Heart left ventricle (tissue), 16 donors: ENCODE measurements around the gene NCEH1. TPM values are rescaled to one million over a fixed set of nuclear protein-coding genes. Genes with fewer than 3 reads are reported as not detected.

Experiments
- ATAC-seq, 4 donors: fragments of 200-7000 bp; cut with Tn5 transposase; one replicate each; pipeline ENCODE4 v1.9.1; 2020 to 2022; ENCODE audit warnings: moderate library complexity in 4 of 4, mild to moderate bottlenecking in 3 of 4, moderate number of reproducible peaks in 1 of 4
- DNase-seq, 5 donors: peaks; one replicate each; pipeline ENCODE4 v3.0.0-alpha.2; 2020
- H3K27ac ChIP-seq, 12 donors: fragments of 200-600 bp; sonication (generic) in 4 of 12; one replicate each; pipeline versions ENCODE4 v1.5.0 to v1.8.0; 2016 to 2022; ENCODE audit warnings: mild to moderate bottlenecking in 2 of 12
- H3K27me3 ChIP-seq, 9 donors: fragments of 200-600 bp; sonication (generic) in 2 of 9; one replicate each; pipeline versions ENCODE4 v1.5.1 to v1.8.0; 2016 to 2022; ENCODE audit warnings: mild to moderate bottlenecking in 3 of 9
- H3K36me3 ChIP-seq, 9 donors: fragments of 200-600 bp; sonication (generic) in 2 of 9; one replicate each; pipeline versions ENCODE4 v1.5.0 to v1.8.0; 2018 to 2022; ENCODE audit warnings: mild to moderate bottlenecking in 2 of 9
- H3K4me1 ChIP-seq, 12 donors: fragments of 200-600 bp; sonication (generic) in 4 of 12; one replicate each; pipeline versions ENCODE4 v1.5.0 to v1.8.0; 2016 to 2022; ENCODE audit warnings: mild to moderate bottlenecking in 3 of 12
- H3K4me3 ChIP-seq, 12 donors: fragments of 200-600 bp; sonication (generic) in 4 of 12; one replicate each; pipeline versions ENCODE4 v1.5.0 to v1.8.0; 2017 to 2022; ENCODE audit warnings: mild to moderate bottlenecking in 9 of 12, moderate library complexity in 4 of 12
- H3K9me3 ChIP-seq, 12 donors: fragments of 200-600 bp; sonication (generic) in 4 of 12; one replicate each; pipeline versions ENCODE4 v1.5.0 to v1.8.0; 2016 to 2022; ENCODE audit warnings: mild to moderate bottlenecking in 1 of 12
- CTCF ChIP-seq, 12 donors: fragments of 200-600 bp; sonication (generic) in 4 of 12; IDR thresholded peaks; one replicate each; pipeline versions ENCODE4 v1.5.0 to v1.8.0; 2018 to 2022; ENCODE audit warnings: antibody characterized with exemption in 12 of 12, mild to moderate bottlenecking in 5 of 12
- POLR2A ChIP-seq, 2 donors: fragments of 450-650 bp; IDR thresholded peaks; one replicate each; pipeline ENCODE4 v1.6.1; 2017; ENCODE audit warnings: antibody characterized with exemption in 2 of 2, mild to moderate bottlenecking in 2 of 2, moderate library complexity in 2 of 2
- WGBS, 4 donors: extraction: QIAGEN DNeasy Blood & Tissue Kit in 2 of 4; methylation state at CpG; one replicate each; pipeline versions ENCODE4 v1.1.5 to v1.1.7; 2013 to 2018; 5-methylcytosine and 5-hydroxymethylcytosine counted together
- intact Hi-C, 10 donors: fragments of 100-400 bp; cut with DNase I; formaldehyde crosslinking; loops; one replicate each; pipeline versions ENCODE4 v1.11.1 to v1.14.2; 2022
- polyA plus RNA-seq, 2 donors: library from polyadenylated mRNA; stranded (reverse); fragments of 200-250 nt; gene quantifications; one replicate each; pipeline ENCODE4 v1.2.3, GENCODE V29; 2013
- total RNA-seq, 9 donors: library from RNA; depleted of rRNA in 2 of 9; stranded (reverse); fragments of >200 nt in 2 of 9; fragmentation: NEBNext Ultra II Directional in 3 of 9; extraction: Animal tissue kit (Norgen Biotek cat#: 25700) in 3 of 9; gene quantifications; one replicate each; pipeline versions ENCODE4 v1.1.0 to v1.2.4, GENCODE V29; 2016 to 2023
- donor health status: ischemic (EF 13 %, LVEDD 7.1; RV severe dilation, severe dysfunction).
- donor health status: healthy with polysubstance abuse.
- donor health status: DM: no; HTN: yes; CAD: no.
- donor health status: DM: no; HTN: no; CAD: no.
- donor health status: ischemic (EF 25% LVEDD 6.9; RV normal size, moderate dysfunction).
- donor health status: ischemic (EF 25% LVEDD 5.7; RV mildly dilated, moderate dysfunction).
- donor health status: healthy.
- donor health status: DM: yes; HTN: yes; CAD: no.
- donor health status: ischemic (EF 35%, LVEDD 5.7; RV mildly dilated, moderate dysfunction).
- donor health status: nonischemic (EF 11% LVEDD 7.7; RV severe dilation, severe dysfunction).
- donor health status: DM: yes; HTN: yes; CAD: no.
- donor health status: PGD.
- donor health status: ischemic (EF 29% LVEDD 5.4; RV normal size, mild dysfunction).
- donor health status: nonischemic (EF 23%, LVEDD 6.1; RV moderate dilation, normal function).

NCEH1 gene
- total and polyA plus RNA-seq, 11 donors, result 10.9 to 72.7 (median 50.1) TPM

GRCh38 chr3:172696357-172696756 is 14.5 kb downstream of the NCEH1 start:
- no peaks in the 10 kb centered on the region for H3K27me3 ChIP-seq
- no peak for ATAC-seq
- 67 to 87% (median 74%) methylated on average over 5 of the region's 5 CpGs for WGBS, 4 donors
- no peak for DNase-seq
- intact Hi-C loops, result no loop called here
- H3K4me3 ChIP-seq, result no peak overlapping the region
- H3K36me3 ChIP-seq, result no peaks in the 10 kb centered on the region
- no peak overlapping the region for H3K27ac ChIP-seq
- peaks cover 0 to 75% (median 36%) of the 10 kb centered on the region in 12 donors for H3K4me1 ChIP-seq
- TF ChIP-seq CTCF (IDR thresholded peaks at IDR 0.05), result no peak
- no peak for TF ChIP-seq POLR2A (IDR thresholded peaks at IDR 0.05)
- H3K9me3 ChIP-seq, result no peaks in the 10 kb centered on the region

- Histone ChIP-seq H3K27ac (peak overlapping the region in 1 of 12 donors; percentile 43), H3K4me3 (no peak overlapping the region), H3K9me3 (no peaks in the 10 kb centered on the region), H3K27me3 (no peaks in the 10 kb centered on the region), H3K4me1 (peaks cover 0 to 63% (median 28%) of the 10 kb centered on the region in 12 donors), H3K36me3 (no peaks in the 10 kb centered on the region)
- intact Hi-C loops, result no loop called here
- no peak for TF ChIP-seq CTCF (IDR thresholded peaks at IDR 0.05)
- no peak for TF ChIP-seq POLR2A (IDR thresholded peaks at IDR 0.05)
- ATAC-seq (peak in 1 of 4 donors; percentile 33), DNase-seq (no peak)
- WGBS, 4 donors, result 73 to 85% (median 77%) methylated on average over 4 of the region's 4 CpGs
Observed at GRCh38 chr3:172694573-172695246, 16.2 kb downstream of the NCEH1 start.

- Histone ChIP-seq H3K4me1 (peaks cover 0 to 56% (median 23%) of the 10 kb centered on the region in 12 donors), H3K27ac (peak overlapping the region in 4 of 12 donors; percentile 32 to 70 (median 48)), H3K36me3 (no peaks in the 10 kb centered on the region), H3K9me3 (no peaks in the 10 kb centered on the region), H3K27me3 (no peaks in the 10 kb centered on the region), H3K4me3 (no peak overlapping the region)
- 72 to 83% (median 76%) methylated on average over 2 of the region's 2 CpGs for WGBS, 4 donors
- DNase-seq (no peak), ATAC-seq (no peak)
- intact Hi-C loops, result no loop called here
- TF ChIP-seq CTCF (IDR thresholded peaks at IDR 0.05), result no peak
- TF ChIP-seq POLR2A (IDR thresholded peaks at IDR 0.05), result no peak
Observed at GRCh38 chr3:172692751-172693338, 18.0 kb downstream of the NCEH1 start.

GRCh38 chr3:172690936-172691335 is 19.9 kb downstream of the NCEH1 start:
- H3K4me3 ChIP-seq, result no peak overlapping the region
- H3K9me3 ChIP-seq, result no peaks in the 10 kb centered on the region
- DNase-seq, result no peak
- H3K27me3 ChIP-seq, result no peaks in the 10 kb centered on the region
- intact Hi-C loops, result no loop called here
- peak overlapping the region in 3 of 12 donors; percentile 2 to 54 (median 43) for H3K27ac ChIP-seq
- H3K36me3 ChIP-seq, result no peaks in the 10 kb centered on the region
- H3K4me1 ChIP-seq, result peaks cover 0 to 59% (median 29%) of the 10 kb centered on the region in 12 donors
- WGBS, 4 donors, result 91 to 98% (median 94%) methylated on average over 1 of the region's 1 CpG
- ATAC-seq, result no peak
- TF ChIP-seq POLR2A (IDR thresholded peaks at IDR 0.05), result no peak
- TF ChIP-seq CTCF (IDR thresholded peaks at IDR 0.05), result no peak
